D341Med (cell line): ENCODE measurements around the gene BBOX1.
"Not testable (repeated sequence)": the region's sequence is repeated elsewhere in the genome, so short reads cannot be mapped to it uniquely, and the experiment has no call there.

ENCODE experiments used
- DNase-seq: peaks from one replicate; pipeline ENCODE4 v3.0.0; 2012; ENCODE audit warnings: low spot score

Gene BBOX1, protein sequence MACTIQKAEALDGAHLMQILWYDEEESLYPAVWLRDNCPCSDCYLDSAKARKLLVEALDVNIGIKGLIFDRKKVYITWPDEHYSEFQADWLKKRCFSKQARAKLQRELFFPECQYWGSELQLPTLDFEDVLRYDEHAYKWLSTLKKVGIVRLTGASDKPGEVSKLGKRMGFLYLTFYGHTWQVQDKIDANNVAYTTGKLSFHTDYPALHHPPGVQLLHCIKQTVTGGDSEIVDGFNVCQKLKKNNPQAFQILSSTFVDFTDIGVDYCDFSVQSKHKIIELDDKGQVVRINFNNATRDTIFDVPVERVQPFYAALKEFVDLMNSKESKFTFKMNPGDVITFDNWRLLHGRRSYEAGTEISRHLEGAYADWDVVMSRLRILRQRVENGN

DNA sequence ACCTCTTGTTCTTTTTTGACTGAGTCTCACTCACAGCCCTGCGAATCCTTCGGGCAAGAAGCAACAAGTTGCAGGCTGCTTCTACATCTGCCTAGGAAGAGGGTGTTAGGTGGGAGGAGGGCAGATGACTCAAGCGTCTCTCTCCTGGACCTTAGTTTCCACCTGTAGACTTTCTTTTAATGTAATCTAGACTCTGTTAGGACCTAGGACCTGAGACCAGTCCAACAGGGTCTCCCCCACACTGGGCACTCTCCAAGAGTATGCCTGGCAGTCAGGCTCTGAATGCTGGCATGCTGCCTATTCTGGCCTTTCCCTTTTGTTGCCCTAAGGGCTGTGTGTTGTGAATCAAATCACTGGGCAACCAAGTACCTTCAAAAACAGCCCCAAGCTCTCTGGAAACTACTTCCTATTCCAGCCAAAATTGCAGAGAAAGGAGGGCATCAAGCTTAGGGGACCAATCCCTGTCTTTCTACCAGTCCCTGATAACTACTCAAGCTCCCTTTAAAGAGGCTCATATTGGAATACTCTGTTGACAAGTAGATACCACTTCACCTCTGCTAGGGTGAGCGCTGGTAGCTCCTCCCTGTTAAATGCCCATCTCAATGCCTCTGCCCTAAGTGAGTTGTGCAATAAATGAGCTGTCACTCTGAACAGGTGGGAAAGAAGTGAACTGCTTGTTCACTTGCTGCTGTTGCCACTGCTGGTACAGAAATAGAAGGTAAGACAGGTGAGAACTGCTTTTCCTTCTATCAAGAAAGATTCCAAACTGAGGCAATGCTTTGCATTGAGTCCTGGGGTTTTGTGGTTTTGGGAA is at the start of gene BBOX1:
BBOX1 (plus strand) TSS at position 514 of the 814 bp plus-strand sequence. CDS start 14,616 bp downstream, outside the sequence.
- no peak for DNase-seq

DNA sequence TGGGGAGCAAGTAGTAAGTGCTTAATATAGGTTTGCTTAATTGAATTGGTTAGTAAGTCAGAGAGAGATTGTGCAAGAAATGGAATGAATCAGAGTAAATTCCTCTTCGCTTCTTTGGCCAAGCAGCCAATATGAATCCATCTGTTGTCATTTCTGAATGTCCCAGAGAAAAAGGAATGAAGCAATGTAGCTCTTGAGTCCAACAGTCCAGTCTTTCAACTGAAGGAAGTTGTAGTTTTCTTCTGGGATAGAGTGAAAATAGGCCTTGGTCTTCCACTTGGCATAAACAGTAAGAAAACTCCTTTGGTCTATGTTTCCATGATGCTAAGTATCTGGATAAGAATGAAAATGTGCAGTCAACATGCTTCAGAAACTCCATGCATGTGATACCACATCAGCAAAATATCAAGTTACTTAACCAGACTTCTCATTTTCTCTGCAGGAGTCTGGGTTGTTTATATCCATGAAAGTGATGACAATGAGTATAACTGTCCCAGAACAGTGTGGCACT is 48.5 kb upstream of the BBOX1 start:
- DNase-seq, result no peak

DNA sequence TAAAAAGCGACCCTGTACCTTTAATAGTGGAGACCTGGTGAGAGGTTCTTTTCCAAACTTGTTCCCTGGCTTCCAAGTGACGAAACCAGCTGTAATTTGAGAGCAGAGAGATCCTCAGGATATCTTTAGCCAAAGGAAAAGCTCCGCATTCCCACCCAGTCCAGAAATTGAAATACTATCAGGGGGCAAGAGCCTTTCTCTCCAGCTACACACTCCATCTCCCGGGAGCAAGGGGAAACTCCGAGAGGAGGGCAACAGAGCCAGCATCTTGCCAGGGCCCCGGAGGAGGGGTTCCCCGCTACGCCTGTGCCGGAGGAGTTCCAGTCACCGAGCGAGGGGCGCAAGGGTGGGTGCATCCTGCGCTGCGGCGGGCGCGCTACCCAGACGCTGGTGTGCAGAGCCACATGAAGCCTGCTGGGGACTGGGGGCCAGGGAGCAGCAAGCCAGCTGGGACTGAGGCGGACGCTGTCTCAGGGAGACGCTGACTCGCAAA is 46.6 kb upstream of the BBOX1 start, which contains the start of gene FIBIN:
FIBIN (plus strand) TSS at position 148 of the 493 bp plus-strand sequence. CDS start 415 bp downstream, outside the sequence.
- DNase-seq, result peak; percentile 19

DNA sequence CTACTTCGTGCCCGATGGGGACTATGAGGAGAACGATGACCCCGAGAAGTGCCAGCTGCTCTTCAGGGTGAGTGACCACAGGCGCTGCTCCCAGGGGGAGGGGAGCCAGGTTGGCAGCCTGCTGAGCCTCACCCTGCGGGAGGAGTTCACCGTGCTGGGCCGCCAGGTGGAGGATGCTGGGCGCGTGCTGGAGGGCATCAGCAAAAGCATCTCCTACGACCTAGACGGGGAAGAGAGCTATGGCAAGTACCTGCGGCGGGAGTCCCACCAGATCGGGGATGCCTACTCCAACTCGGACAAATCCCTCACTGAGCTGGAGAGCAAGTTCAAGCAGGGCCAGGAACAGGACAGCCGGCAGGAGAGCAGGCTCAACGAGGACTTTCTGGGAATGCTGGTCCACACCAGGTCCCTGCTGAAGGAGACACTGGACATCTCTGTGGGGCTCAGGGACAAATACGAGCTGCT is 46.0 kb upstream of the BBOX1 start:
- DNase-seq, result no peak

DNA sequence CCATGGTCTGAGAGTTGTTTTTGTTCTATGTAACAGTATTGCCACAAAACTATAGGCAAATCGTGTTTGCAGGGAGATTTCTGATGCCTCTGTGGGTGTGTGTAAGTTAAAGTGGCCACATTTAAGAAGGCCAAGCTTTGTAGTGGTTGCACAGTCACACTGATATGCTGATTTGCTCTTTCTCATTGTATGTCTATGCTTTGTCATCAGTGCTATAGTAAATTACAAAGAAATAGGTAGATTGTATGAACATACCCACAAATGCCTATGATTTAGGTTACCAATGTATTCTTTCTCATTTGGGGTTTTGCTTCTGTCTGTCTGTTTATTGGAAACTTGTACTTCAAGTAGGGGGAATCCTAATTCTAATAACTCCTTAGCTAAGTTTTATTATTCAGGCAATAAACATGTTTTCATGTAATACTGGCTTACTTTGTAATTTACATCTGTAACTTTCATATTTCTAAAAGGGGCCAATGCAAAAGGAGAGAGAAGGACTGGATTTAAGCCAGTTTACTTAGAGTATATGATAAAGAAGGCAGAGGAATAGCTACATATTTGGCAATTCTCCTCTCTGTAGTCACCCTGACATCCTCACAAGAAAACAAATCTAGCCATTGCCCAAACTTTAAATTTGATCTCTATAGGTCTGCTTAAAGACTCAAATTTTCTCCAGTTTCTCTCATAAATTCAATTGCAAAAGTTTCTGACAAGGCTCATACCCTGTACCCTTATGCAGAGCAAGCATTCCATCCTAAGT is 44.7 kb upstream of the BBOX1 start:
- DNase-seq, result no peak

DNA sequence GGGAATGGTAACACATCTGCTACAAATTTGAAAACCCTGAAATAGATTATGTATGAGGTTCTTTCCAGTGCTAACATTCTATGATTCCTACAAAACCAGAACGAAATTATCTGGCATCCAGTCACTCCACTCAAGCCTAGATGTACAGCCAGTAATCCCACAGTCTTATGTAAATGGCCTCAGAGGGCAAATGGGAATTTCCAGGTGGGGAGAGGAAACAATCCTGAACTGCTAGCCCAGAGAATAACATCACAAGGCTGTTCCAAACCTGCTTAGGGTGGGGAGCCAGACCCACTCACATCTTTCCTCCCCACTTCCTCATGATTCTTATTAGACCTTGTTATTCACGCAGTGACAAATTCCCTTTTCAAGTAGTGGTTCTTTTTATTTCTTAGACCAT is 43.2 kb upstream of the BBOX1 start:
- no peak for DNase-seq

DNA sequence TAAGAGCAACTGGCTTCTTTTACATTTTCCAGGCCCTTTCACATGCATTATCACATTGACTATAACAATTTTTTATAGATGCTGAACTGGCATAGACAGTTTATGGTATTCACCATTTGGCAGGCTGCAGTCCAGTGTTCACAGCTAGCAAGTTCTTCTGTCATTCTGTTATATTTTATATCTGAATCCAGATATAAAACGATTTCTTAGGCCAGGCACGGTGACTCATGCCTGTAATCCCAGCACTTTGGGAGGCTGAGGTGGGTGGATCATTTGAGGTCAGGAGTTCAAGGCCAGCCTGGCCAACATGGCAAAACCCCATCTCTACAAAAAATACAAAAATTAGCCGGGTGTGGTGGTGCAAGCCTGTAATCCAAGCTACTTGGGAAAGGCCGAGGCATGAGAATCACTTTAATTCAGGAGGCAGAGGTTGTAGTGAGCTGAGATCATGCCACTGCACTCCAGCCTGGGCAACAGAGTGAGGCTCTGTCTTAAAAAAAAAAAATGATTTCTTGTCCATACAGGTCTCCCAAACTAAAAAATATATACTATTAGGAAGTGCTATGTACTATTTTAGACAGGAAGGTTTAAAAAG is 39.4 kb upstream of the BBOX1 start:
- DNase-seq, result not testable (repeated sequence)

DNA sequence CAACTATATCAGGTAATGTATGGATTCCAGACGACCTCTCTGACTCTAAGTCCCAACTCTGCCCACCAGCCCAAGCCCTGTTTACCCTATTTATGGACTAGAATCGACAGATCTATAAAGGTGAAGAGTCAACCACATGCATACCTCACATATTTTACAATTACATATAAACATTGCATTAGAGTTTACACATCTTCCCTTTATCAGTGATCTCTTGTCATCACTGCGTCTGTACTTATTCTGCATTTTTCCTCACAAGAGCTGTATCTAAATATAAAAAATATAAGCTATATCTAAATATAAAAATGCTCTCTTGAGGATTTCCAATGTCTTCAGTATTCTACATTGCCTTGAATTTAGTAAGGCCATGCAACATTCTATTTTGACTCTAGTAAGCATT is 38.2 kb upstream of the BBOX1 start:
- no peak for DNase-seq

DNA sequence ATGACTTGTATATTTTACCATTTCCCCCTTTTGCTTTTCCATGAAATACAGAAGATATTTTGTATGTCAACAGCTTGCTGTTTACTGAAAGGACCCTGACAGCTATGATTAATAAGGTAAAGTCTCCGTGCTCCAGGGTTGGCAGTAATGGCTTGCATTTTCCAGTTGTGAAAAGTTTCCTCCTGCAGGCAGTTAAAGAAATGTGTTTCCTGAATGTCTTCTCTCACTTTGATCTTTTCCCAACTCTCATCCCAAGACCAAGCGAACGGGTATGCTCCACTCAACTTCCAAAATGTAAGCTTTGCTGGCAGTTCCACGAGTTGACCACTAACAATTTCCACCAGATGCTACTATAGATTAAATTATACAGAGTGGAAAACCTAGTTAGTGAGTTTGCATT is 37.8 kb upstream of the BBOX1 start:
- no peak for DNase-seq

DNA sequence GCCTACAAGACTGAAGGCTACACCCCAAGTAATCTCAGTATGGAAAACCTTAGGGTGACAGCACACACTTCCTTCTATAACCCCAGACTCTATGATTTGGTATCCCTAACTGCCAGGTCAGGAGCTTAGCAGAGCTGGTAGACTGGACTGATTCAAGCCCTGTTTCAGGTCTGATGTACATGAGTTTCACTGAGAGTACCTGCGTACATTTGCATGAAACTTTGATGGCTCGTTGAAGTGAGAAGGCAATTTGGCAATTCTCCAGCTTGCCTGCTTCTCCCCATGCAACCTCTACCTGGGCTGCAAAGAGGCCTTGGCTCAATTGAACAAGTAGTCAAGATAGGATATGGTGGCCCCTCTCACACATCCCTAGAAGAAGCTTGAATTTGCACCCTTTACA is 36.5 kb upstream of the BBOX1 start:
- DNase-seq, result no peak

DNA sequence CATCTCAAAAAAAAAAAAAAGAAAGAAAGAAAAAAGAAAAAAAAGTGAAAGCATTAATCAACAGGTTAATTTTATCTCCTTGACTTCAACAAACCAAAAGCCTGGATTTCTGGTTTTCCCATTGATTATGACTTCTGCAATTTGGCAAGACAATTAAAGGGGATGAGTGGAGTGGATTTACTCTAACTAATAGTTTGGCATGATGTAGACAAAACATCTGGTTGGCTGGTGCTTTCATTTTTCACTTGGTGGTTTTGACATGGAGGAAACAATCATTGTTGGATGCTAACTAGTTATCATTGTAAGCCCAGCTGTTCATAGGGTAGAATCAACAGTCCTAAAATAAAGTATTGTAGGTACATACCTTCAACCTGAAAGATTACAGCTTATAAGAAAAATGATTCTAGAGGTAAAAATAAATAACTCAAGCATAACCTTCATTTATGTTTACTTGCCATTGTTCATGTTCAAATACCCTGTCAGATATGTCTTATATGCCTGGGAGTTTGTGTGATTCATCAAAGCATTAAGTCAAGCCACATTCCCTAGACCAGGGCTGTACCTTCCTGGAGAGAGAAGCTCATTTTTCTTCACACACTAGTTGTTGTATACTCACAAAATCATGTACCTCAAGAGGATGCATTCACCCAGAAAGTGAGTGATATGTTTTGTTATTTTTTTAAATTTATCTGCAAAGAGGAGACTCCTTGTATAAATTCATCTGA is 31.6 kb upstream of the BBOX1 start:
- DNase-seq, result no peak

DNA sequence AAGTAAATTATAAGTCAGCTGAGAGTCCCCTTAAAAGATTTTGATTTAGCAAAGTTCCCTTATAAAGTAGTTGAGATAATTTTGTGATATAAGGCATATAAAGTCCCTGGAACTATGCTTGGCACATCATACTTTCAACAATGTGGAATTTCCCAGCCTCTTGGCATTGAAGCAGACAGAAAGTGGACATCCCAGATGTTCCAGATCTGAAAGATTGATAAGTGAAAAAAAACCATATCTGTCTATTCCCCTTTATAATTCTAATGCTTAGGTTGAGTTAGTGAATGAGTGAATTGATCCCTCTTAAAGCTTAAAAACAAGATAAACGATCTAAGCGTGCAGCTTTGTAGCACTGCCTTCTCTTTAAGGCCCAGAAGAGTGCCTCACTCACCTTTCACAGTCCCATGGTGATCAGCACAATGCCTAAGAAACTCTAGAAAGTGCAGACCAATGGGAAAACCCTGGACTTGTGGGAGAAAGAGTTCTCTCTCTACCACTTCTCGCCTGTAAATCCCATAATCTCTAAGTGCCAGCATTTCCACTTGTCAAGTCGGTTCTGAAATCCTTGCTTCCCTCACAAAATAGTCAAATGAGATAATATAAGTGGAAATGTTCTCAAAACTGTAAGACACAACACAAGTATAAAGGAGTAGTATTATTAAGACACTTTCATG is 28.9 kb upstream of the BBOX1 start:
- no peak for DNase-seq

DNA sequence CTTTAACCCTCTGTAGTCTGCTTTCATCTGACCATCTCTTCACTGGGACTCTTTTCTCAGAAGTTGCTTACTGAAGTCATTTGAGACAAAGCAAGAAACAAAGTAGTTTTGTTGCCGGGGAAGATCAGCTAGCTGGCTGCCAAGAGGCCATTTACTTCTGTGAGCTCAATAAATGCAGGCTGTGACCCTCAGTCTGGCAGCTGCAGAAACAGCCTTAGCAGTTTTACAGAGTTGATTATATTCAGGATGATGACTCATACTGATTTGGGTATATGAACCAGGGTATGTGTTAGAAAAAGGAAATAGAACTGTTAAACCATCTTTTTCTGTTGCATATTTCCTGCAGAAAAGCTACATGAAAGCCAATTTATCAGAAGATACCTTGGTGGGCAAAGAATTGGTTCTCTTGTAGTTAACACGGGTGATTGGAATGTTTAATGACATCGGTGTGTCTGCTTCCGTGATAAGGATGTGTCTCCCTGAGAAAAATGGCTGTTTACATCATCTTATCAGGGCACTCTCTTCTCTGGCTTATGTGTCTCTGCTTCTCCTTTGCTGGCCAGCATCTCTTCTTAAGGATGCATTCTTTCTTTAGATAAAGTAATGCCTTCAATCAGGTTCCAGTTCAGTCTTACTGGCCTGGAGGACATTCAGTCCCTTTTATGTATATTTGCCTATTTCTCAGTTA is 28.2 kb upstream of the BBOX1 start:
- no peak for DNase-seq

DNA sequence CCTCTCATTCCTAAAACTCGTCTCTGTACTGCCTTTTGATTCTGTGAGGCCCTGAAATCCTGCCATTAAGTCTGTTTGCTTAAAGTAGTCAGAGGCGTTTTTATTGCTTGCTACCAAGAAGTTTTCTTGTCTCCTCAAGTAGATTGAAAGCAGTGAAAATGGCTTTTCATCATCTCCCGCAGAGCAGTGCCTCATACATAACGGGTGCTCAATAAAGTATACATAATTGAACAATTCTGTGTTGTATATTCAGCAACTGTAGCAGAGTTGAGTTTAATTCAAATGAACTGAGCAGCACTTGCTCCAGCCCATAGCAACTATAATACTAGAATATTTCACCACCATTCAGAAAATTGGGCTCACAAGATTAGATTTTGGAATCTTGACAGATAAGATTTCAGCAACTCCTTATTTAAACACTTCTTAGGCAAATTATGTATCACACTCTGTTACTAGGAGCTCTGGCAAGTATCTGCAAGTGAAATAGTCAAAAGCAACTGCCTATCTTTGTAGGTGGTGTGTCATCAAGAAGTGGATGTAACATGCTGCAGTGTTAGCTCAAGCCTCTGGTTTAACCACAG is 26.7 kb upstream of the BBOX1 start:
- no peak for DNase-seq

DNA sequence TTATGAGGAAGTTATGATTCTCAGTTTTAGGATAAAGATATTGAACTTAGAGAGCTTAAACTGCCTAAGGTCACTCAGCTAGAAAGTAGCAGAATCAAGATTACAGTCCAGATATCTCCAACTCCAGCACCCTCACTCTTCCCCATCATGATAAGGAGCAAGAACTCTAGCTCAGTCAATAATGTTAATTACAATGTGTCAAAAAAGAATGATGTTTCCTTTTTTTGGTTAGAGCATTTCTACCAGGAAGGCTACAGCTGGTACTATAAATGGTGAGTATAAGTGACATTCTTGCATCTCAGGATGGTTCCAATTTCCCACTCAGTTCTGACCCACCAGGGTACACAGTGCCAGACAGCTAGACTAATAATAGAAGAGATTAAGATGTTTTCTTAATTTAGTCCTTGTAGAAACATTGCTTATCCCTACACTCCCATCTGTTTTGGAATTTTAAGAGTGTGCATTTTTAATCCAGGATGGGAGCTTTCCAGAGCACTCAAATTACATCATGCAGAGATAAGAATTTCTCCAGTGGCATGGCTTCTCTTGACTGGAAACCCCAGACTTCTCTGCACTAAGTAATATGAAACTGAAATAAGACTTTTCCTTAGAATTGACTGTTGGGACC is 21.6 kb upstream of the BBOX1 start:
- DNase-seq, result peak; percentile 39

DNA sequence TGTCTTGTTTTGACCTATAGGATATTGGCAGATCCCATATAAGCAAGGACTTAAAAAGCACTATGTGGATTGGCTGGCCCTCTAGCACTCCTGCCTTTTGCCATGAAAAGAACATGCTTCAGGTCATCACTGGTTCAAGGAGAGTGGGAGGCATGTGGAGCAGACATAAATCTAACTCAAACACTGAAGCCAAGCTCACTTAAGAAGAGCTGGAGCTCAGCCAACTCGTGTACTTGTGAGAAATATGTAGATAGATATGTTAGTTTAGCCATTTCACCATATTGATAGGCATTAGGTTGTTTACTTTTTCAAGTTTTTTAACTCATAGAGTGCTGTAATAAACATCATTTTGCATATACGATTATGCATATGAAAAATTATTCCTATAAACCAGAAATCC is 19.9 kb upstream of the BBOX1 start:
- no peak for DNase-seq

DNA sequence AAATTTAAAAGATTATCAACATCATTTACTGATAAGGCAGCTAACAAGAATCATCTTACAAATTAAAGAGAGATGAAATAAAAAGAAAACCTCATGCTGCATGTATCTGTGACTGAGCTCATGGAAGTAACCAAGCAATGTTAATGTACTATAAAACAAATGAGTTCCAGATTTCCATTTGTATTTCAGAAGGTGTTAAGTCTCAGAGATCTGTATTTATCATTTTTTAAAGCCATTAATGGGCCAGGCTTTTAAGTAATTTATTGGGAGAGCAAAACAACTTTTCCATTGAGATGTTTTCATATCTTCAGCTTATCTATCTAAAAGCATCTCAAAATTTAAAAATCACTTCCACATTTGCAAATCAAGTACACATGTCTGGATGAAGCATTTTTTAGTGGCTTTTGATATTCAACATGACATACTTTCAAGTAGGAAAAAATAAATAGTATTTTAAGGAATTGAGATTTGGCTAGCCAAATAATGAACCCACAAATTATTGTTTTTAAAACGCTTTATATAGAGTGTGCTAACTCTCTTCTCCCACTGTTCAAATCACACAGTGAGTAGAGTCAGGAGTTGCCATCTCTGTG is 17.9 kb upstream of the BBOX1 start:
- no peak for DNase-seq

DNA sequence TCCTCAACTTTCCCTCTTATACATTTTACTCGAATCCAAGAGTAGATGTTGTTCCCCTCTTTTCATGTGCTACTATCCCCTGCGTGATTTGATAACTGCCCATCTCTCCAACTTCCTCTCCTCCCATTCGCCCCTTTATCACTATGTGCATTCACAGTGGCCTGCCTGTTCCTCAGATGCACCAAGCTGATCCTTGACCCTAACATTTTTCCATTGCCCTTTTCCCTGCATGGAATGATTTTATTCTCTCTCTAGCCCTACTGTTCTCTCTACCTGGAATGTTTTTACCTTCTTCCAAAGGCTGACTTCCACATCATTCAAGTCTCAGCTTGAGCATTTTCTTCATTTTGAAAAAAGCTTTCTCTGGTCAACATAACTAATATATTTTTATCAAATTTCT is 15.8 kb upstream of the BBOX1 start:
- DNase-seq, result no peak
